OCI-LY3 (cell line): Measurements from ENCODE around the gene FMN1.

Source experiments
- CTCF ChIP-seq: fragments of 200-600, 300-600 bp; sonication (generic); IDR thresholded peaks from 2 replicates; pipeline ENCODE4 v1.5.1; 2014; ENCODE audit warnings: antibody characterized with exemption, low read length, low read depth
- EZH2phosphoT487 ChIP-seq: fragments of 200-600 bp; shearing (Covaris generic); IDR thresholded peaks from 2 replicates; pipeline ENCODE4 v1.6.1; 2018; ENCODE audit warnings: antibody characterized with exemption, mixed run types, low read depth

DNA sequence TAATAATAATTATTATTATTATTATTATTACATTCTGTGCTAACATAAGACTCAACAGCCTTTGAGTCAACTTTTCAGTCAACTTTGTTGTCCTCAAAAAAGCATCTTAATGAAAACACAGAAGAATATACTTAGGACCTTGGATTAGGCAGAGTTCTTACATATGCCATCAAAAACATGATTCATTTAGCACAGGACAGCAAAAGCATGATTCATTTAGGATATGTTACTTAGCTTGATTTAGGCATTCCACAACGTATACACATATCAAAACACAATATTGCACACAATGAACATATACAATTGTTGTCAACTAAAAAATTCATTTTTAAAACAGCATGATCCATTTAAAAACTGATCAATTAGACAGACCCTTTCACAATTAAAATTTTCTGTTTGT lies 213.0 kb downstream of the FMN1 start:
- TF ChIP-seq EZH2phosphoT487 (no peak), CTCF (no peak)
